ENCODE data around the gene SPATA9. TPM values are rescaled to one million over a fixed set of nuclear protein-coding genes. Genes with fewer than 3 reads are reported as not detected.

SPATA9 gene
- total and polyA plus RNA-seq, 10 donors: 0.23 to 2.8 (median 1.1) TPM; not detected in 1

GRCh38 chr5:95613514-95613913, 69.3 kb downstream of the SPATA9 start:
- WGBS, 5 donors: 91 to 100% (median 96%) methylated on average over 1 of the region's 1 CpG
- TF ChIP-seq POLR2AphosphoS5 (IDR thresholded peaks at IDR 0.05): no peak
- TF ChIP-seq CTCF (IDR thresholded peaks at IDR 0.05 in 8 of 11, conservative IDR thresholded peaks at IDR 0.05 in 3 of 11): no peak
- TF ChIP-seq POLR2A (IDR thresholded peaks at IDR 0.05): no peak
- intact Hi-C loops (cut with DNase I; ENCODE audit: low total_unique reads): no loop called here

GRCh38 chr5:95611396-95611795, 71.4 kb downstream of the SPATA9 start:
- no peaks in the 10 kb centered on the region for H3K27me3 ChIP-seq (replicated peaks in 1 of 7)
- no peak overlapping the region for H3K4me3 ChIP-seq
- peaks cover 0 to 21% (median 16%) of the 10 kb centered on the region in 8 donors for H3K9me3 ChIP-seq
- H3K36me3 ChIP-seq: peaks cover 0 to 4% (median 0%) of the 10 kb centered on the region in 6 donors
- DNase-seq: no peak
- TF ChIP-seq CTCF (IDR thresholded peaks at IDR 0.05 in 8 of 11, conservative IDR thresholded peaks at IDR 0.05 in 3 of 11) (no peak), POLR2AphosphoS5 (IDR thresholded peaks at IDR 0.05) (no peak), POLR2A (IDR thresholded peaks at IDR 0.05) (no peak)
- intact Hi-C loops (cut with DNase I; ENCODE audit: low total_unique reads): no loop called here
- H3K4me1 ChIP-seq: no peaks in the 10 kb centered on the region
- 94 to 96% (median 94%) methylated on average over 3 of the region's 3 CpGs for WGBS, 5 donors
- H3K27ac ChIP-seq: no peak overlapping the region

More at GRCh38 chr5:95613514-95613913, 69.3 kb downstream of the SPATA9 start:
- Histone ChIP-seq H3K4me3 (no peak overlapping the region), H3K4me1 (no peaks in the 10 kb centered on the region), H3K27me3 (replicated peaks in 1 of 7) (no peaks in the 10 kb centered on the region), H3K27ac (no peak overlapping the region), H3K9me3 (peaks cover 0 to 21% (median 16%) of the 10 kb centered on the region in 8 donors), H3K36me3 (peaks cover 0 to 4% (median 0%) of the 10 kb centered on the region in 6 donors)
- no peak for DNase-seq

- TF ChIP-seq CTCF (IDR thresholded peaks at IDR 0.05 in 8 of 11, conservative IDR thresholded peaks at IDR 0.05 in 3 of 11) (no peak), POLR2A (IDR thresholded peaks at IDR 0.05) (no peak), POLR2AphosphoS5 (IDR thresholded peaks at IDR 0.05) (no peak)
- Histone ChIP-seq H3K4me3 (no peak overlapping the region), H3K9me3 (peaks cover 0 to 21% (median 16%) of the 10 kb centered on the region in 8 donors), H3K27me3 (replicated peaks in 1 of 7) (no peaks in the 10 kb centered on the region), H3K36me3 (peaks cover 0 to 4% (median 0%) of the 10 kb centered on the region in 6 donors), H3K4me1 (no peaks in the 10 kb centered on the region), H3K27ac (no peak overlapping the region)
- no peak for DNase-seq
- intact Hi-C loops (cut with DNase I; ENCODE audit: low total_unique reads): no loop called here
- 95 to 98% (median 96%) methylated on average over 7 of the region's 7 CpGs for WGBS, 5 donors
Observed at GRCh38 chr5:95610546-95610945, 72.2 kb downstream of the SPATA9 start.

- no peaks in the 10 kb centered on the region for H3K4me1 ChIP-seq
- H3K36me3 ChIP-seq: peaks cover 0 to 4% (median 0%) of the 10 kb centered on the region in 6 donors
- WGBS, 5 donors: 63 to 91% (median 81%) methylated on average over 3 of the region's 3 CpGs
- intact Hi-C loops (cut with DNase I; ENCODE audit: low total_unique reads): no loop called here
- no peak for DNase-seq
- H3K27ac ChIP-seq: no peak overlapping the region
- H3K4me3 ChIP-seq: no peak overlapping the region
- H3K27me3 ChIP-seq (replicated peaks in 1 of 7): no peaks in the 10 kb centered on the region
- H3K9me3 ChIP-seq: peaks cover 0 to 21% (median 16%) of the 10 kb centered on the region in 8 donors
- no peak for TF ChIP-seq POLR2AphosphoS5 (IDR thresholded peaks at IDR 0.05)
- no peak for TF ChIP-seq POLR2A (IDR thresholded peaks at IDR 0.05)
- no peak for TF ChIP-seq CTCF (IDR thresholded peaks at IDR 0.05 in 8 of 11, conservative IDR thresholded peaks at IDR 0.05 in 3 of 11)
Observed at GRCh38 chr5:95609711-95610110, 73.1 kb downstream of the SPATA9 start.

Other genes with a start within 250 kb of the SPATA9 start
- gene SKIC3, start 128.0 kb downstream of the SPATA9 start, total RNA-seq: 10 to 100 TPM; 52.8 to 92.0 (median 79.4) TPM
- 10 to 100 TPM; 18.6 to 18.9 (median 18.6) TPM for gene SKIC3, start 128.0 kb downstream of the SPATA9 start, polyA plus RNA-seq
- 1 to 10 TPM; 1.9 to 7.9 (median 3.5) TPM for gene ARSK, start 127.9 kb downstream of the SPATA9 start, total RNA-seq
- 1 to 10 TPM; 1.6 to 3.2 (median 2.2) TPM for gene ARSK, start 127.9 kb downstream of the SPATA9 start, polyA plus RNA-seq
- gene GPR150, start 62.9 kb downstream of the SPATA9 start, total RNA-seq: under 1 TPM in 5 of 7 donors, not detected in 2; 0.23 to 0.83 (median 0.38) TPM
- 1 to 10 TPM in 1 of 3 donors, under 1 TPM in 2; 0.70 to 1.1 (median 0.83) TPM for gene GPR150, start 62.9 kb downstream of the SPATA9 start, polyA plus RNA-seq
- 1 to 10 TPM; 2.2 to 6.5 (median 3.6) TPM for gene RFESD, start 36.2 kb downstream of the SPATA9 start, total RNA-seq
- 1 to 10 TPM; 1.3 to 3.2 (median 2.5) TPM for gene RFESD, start 36.2 kb downstream of the SPATA9 start, polyA plus RNA-seq
- 10 to 100 TPM; 33.2 to 71.1 (median 43.5) TPM for gene RHOBTB3, start 48.3 kb upstream of the SPATA9 start, total RNA-seq
- 1 to 10 TPM; 4.5 to 9.0 (median 5.2) TPM for gene RHOBTB3, start 48.3 kb upstream of the SPATA9 start, polyA plus RNA-seq
- gene GLRX, start 139.7 kb upstream of the SPATA9 start, total RNA-seq: 100 to 1,000 TPM in 2 of 7 donors, 10 to 100 TPM in 5; 59.3 to 130 (median 68.7) TPM
- gene GLRX, start 139.7 kb upstream of the SPATA9 start, polyA plus RNA-seq: 100 to 1,000 TPM in 2 of 3 donors, 10 to 100 TPM in 1; 85.2 to 149 (median 108) TPM

All from spleen (tissue), 11 donors.